Measurements from ENCODE around the gene SPTBN5.

The SPTBN5 gene

GRCh38 chr15:41887161-41887560, 6.7 kb downstream of the SPTBN5 start:
- no peak overlapping the region for H3K4me3 ChIP-seq (replicated peaks in 1 of 2; ENCODE audit: low read depth in 2 of 2, low read length in 2 of 2)
- no peak for DNase-seq (ENCODE audit: low read depth in 2 of 2)
- TF ChIP-seq, protein P1, sequence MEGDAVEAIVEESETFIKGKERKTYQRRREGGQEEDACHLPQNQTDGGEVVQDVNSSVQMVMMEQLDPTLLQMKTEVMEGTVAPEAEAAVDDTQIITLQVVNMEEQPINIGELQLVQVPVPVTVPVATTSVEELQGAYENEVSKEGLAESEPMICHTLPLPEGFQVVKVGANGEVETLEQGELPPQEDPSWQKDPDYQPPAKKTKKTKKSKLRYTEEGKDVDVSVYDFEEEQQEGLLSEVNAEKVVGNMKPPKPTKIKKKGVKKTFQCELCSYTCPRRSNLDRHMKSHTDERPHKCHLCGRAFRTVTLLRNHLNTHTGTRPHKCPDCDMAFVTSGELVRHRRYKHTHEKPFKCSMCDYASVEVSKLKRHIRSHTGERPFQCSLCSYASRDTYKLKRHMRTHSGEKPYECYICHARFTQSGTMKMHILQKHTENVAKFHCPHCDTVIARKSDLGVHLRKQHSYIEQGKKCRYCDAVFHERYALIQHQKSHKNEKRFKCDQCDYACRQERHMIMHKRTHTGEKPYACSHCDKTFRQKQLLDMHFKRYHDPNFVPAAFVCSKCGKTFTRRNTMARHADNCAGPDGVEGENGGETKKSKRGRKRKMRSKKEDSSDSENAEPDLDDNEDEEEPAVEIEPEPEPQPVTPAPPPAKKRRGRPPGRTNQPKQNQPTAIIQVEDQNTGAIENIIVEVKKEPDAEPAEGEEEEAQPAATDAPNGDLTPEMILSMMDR (IDR thresholded peaks at IDR 0.05; ENCODE audit: low read depth, low read length) = no peak

DNA sequence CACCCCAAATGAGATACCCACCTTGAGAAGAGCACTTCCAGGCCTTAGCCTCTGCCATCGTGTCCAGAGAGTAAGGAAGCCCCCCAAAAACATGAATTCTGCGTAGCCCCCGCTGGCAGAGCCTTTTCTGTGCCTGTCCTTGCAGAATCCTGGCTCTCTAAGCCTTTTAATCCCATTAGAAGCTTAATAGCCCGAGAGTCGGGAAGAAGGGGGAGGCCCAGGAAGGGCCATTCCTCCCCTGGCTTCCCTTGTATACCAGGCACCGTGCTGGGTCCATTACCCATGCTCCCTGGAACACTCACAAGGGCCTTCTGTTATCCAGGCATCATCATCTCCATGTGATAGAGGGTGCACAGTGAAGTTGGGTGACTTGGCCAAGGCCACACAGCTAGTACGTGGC, 7.1 kb downstream of the SPTBN5 start:
- TF ChIP-seq, protein P1 (IDR thresholded peaks at IDR 0.05; ENCODE audit: low read depth, low read length) = no peak
- no peak overlapping the region for H3K4me3 ChIP-seq (replicated peaks in 1 of 2; ENCODE audit: low read depth in 2 of 2, low read length in 2 of 2)
- DNase-seq (ENCODE audit: low read depth in 2 of 2) = no peak

- TF ChIP-seq, protein P1 (IDR thresholded peaks at IDR 0.05; ENCODE audit: low read depth, low read length) = no peak
- no peak overlapping the region for H3K4me3 ChIP-seq (replicated peaks in 1 of 2; ENCODE audit: low read depth in 2 of 2, low read length in 2 of 2)
- DNase-seq (ENCODE audit: low read depth in 2 of 2) = no peak
Observed at GRCh38 chr15:41885841-41886240, 8.0 kb downstream of the SPTBN5 start.

GRCh38 chr15:41885321-41885720, 8.5 kb downstream of the SPTBN5 start:
- DNase-seq (ENCODE audit: low read depth in 2 of 2) = no peak
- H3K4me3 ChIP-seq (replicated peaks in 1 of 2; ENCODE audit: low read depth in 2 of 2, low read length in 2 of 2) = no peak overlapping the region
- TF ChIP-seq, protein P1 (IDR thresholded peaks at IDR 0.05; ENCODE audit: low read depth, low read length) = no peak

DNA sequence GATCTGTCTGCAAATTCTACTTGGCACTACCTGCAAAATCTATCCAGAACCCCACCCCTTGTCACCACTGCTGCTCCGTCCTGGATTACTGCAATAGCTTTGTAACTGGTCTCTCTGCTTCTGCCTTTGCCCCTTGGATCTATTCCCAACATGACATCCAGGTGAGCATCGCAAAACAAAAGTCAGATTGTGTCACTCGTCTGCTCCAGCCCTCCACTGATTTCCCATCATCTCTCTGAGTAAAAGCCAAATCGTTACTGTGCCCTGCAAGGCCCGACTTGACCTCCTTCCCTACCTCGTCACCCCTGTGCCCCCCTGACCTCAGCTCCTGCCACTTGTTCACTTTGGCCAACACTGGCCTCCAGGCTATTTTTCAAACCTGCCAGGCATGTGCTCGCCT, 9.4 kb downstream of the SPTBN5 start:
- no peak for DNase-seq (ENCODE audit: low read depth in 2 of 2)
- TF ChIP-seq, protein P1 (IDR thresholded peaks at IDR 0.05; ENCODE audit: low read depth, low read length) = no peak
- no peak overlapping the region for H3K4me3 ChIP-seq (replicated peaks in 1 of 2; ENCODE audit: low read depth in 2 of 2, low read length in 2 of 2)

DNA sequence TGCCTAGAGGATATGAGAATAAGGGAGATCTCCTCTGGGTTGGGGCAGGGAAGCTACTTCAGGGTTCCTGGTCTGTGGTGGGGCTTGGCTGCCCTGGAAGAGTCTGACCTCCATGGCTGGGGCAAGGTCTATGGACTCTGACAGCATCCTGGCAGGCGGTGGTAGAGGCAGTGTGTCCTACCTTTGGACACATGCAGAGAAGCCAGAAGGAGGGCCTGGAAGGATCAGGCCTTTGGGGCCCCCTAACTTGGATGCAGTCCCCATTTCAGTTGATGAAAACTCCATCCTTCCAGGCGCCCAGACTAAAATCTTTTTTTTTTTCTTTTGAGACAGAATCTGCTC, 10.4 kb downstream of the SPTBN5 start:
- TF ChIP-seq, protein P1 (IDR thresholded peaks at IDR 0.05; ENCODE audit: low read depth, low read length) = no peak
- no peak overlapping the region for H3K4me3 ChIP-seq (replicated peaks in 1 of 2; ENCODE audit: low read depth in 2 of 2, low read length in 2 of 2)
- no peak for DNase-seq (ENCODE audit: low read depth in 2 of 2)

DNA sequence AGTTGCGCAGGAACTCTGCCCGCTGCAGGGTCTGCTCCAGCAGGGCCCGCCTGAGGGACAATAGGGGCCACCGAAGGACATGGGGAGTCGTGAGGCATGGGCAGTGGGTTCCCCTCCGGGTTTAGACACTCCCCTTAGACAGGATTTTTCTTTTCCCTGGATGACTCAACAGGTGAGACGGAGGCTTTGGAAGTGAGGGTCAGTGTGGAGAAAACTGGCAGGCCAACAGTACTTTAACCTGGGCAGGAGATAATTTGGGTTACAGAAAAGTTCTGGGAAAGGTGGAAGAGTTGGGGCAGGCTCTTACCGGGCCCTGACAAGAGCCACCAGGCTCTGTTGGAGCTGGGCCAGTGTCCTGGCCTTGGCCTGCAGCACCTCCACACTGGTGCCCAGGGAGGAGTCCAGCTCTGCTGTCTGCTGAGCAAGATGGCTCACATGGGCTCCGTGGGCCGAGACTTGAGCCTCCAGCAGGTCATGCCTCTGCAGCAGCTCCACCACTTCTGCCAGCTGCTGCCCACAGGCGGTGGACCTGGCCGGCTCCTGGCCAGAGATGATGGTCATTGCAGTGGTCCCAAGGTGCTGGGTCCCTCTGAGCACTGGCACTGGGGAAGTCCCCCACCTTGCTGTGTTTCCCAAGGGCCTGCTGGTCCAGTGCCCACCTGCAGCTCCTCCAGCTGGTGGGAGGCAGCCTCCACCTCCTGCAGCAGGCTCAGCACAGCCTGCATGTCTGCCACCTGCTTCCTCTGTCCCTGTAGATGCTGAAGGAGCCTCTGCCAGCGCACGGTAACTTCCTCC, 11.0 kb downstream of the SPTBN5 start:
- H3K4me3 ChIP-seq (replicated peaks in 1 of 2; ENCODE audit: low read depth in 2 of 2, low read length in 2 of 2) = no peak overlapping the region
- DNase-seq (ENCODE audit: low read depth in 2 of 2) = no peak
- TF ChIP-seq, protein P1 (IDR thresholded peaks at IDR 0.05; ENCODE audit: low read depth, low read length) = no peak
